Endothelial cell of umbilical vein (primary cell): ENCODE data around the gene IGF2R.

Experiments used
- CTCF ChIP-seq, 2 donors: IDR thresholded peaks; 1 replicate in 1 of 2; 2 replicates in 1 of 2; pipeline ENCODE4 v1.5.1; 2011; ENCODE audit warnings: low read length in 2 of 2, mild to moderate bottlenecking in 2 of 2, moderate library complexity in 2 of 2, control low read depth in 1 of 2, inconsistent platforms in 1 of 2, low read depth in 1 of 2; ENCODE audit not compliant: insufficient read depth in 1 of 2; ENCODE audit errors: extremely low read depth in 1 of 2
- EZH2 ChIP-seq: IDR thresholded peaks from 2 replicates; pipeline ENCODE4 v1.6.1; 2012; ENCODE audit warnings: borderline replicate concordance, low read depth, mild to moderate bottlenecking, moderate library complexity, low read length, inconsistent platforms; ENCODE audit not compliant: severe bottlenecking
- FOS ChIP-seq: IDR thresholded peaks from 2 replicates; pipeline ENCODE4 v1.6.1; 2011; ENCODE audit warnings: mild to moderate bottlenecking, low read length, moderate library complexity, borderline replicate concordance; ENCODE audit not compliant: insufficient read depth
- JUN ChIP-seq: IDR thresholded peaks from 2 replicates; pipeline ENCODE4 v1.6.1; 2011; ENCODE audit warnings: borderline replicate concordance, low read depth; ENCODE audit not compliant: insufficient read length, insufficient read depth
- MAX ChIP-seq: IDR thresholded peaks from 2 replicates; pipeline ENCODE4 v1.6.1; 2011; ENCODE audit not compliant: insufficient read depth, insufficient read length
- MYC ChIP-seq: IDR thresholded peaks from one replicate; pipeline ENCODE4 v1.6.1; 2011; ENCODE audit warnings: mild to moderate bottlenecking, low read depth, low read length
- POLR2A ChIP-seq: IDR thresholded peaks from 2 replicates; pipeline ENCODE4 v1.6.1; 2012; ENCODE audit warnings: low read depth, mild to moderate bottlenecking, control low read depth, low read length
- POLR2AphosphoS5 ChIP-seq: IDR thresholded peaks from 2 replicates; pipeline ENCODE4 v1.6.1; 2012; ENCODE audit warnings: low read depth, mild to moderate bottlenecking, control low read depth, low read length, moderate library complexity; ENCODE audit not compliant: insufficient read depth

GRCh38 chr6:160039441-160039840 is 70.6 kb downstream of the IGF2R start:
- TF ChIP-seq POLR2AphosphoS5 = no peak
- TF ChIP-seq POLR2A = no peak
- TF ChIP-seq EZH2 = no peak
- TF ChIP-seq MAX = no peak
- no peak for TF ChIP-seq CTCF (IDR thresholded peaks at IDR 0.05; ENCODE audit: extremely low read depth in 1 of 2, insufficient read depth in 1 of 2, low read depth in 1 of 2, low read length in 2 of 2)
- no peak for TF ChIP-seq FOS
- no peak for TF ChIP-seq JUN
- no peak for TF ChIP-seq MYC
